Measurements from ENCODE around the gene DBR1. TPM values are rescaled to one million over a fixed set of nuclear protein-coding genes. Genes with fewer than 3 reads are reported as not detected.

DBR1 gene
- polyA plus RNA-seq, result 13.7 TPM
- long read RNA-seq, donor 1, partial matches to known transcripts, result 0 of 1 reads
- long read RNA-seq, donor 1, other reads (novel, unspliced or antisense), result 0 of 1 reads
- long read RNA-seq, donor 2, transcript DBR1-201 (8 exons, 2,666 nt), result major isoform, 10 of 10 reads
- long read RNA-seq, donor 2, partial matches to known transcripts, result 0 of 10 reads
- long read RNA-seq, donor 2, other reads (novel, unspliced or antisense), result 0 of 10 reads
- long read RNA-seq, donor 3, result 0 reads
- long read RNA-seq, donor 4, result 0 reads
- long read RNA-seq, donor 5, partial matches to known transcripts, result 0 of 4 reads
- long read RNA-seq, donor 5, other reads (novel, unspliced or antisense), result 0 of 4 reads
- long read RNA-seq, donor 6, transcript DBR1-201 (8 exons, 2,666 nt), result major isoform, 8 of 8 reads
- long read RNA-seq, donor 6, partial matches to known transcripts, result 0 of 8 reads
- long read RNA-seq, donor 6, other reads (novel, unspliced or antisense), result 0 of 8 reads
- long read RNA-seq, donor 7, partial matches to known transcripts, result 0 of 1 reads
- long read RNA-seq, donor 7, other reads (novel, unspliced or antisense), result 0 of 1 reads
- long read RNA-seq, donor 8, partial matches to known transcripts, result 0 of 4 reads
- long read RNA-seq, donor 8, other reads (novel, unspliced or antisense), result 0 of 4 reads
- long read RNA-seq, donor 9, partial matches to known transcripts, result 0 of 4 reads
- long read RNA-seq, donor 9, other reads (novel, unspliced or antisense), result 0 of 4 reads
- long read RNA-seq, donor 10, transcript DBR1-201 (8 exons, 2,666 nt), result major isoform, 9 of 9 reads
- long read RNA-seq, donor 10, partial matches to known transcripts, result 0 of 9 reads
- long read RNA-seq, donor 10, other reads (novel, unspliced or antisense), result 0 of 9 reads
- long read RNA-seq, donor 11, transcript DBR1-201 (8 exons, 2,666 nt), result major isoform, 6 of 6 reads
- long read RNA-seq, donor 11, partial matches to known transcripts, result 0 of 6 reads
- long read RNA-seq, donor 11, other reads (novel, unspliced or antisense), result 0 of 6 reads

- peaks cover 12% of the 10 kb centered on the region for H3K36me3 ChIP-seq (ENCODE audit: control insufficient read depth, insufficient read depth, low read length)
- 0% methylated on average over 5 of the region's 38 CpGs for WGBS (ENCODE audit: insufficient coverage, low lambda C conversion rate)
Measured at GRCh38 chr3:138174421-138175131, at the start of gene DBR1. Gene DBR1, minus strand, starts transcription at chr3:138174921. Its CDS starts 126 bp downstream, at chr3:138174795.

GRCh38 chr3:138222942-138223287 is 48.2 kb upstream of the DBR1 start:
- Histone ChIP-seq H3K27ac (ENCODE audit: low read length) (no peak overlapping the region), H3K4me3 (ENCODE audit: low read length) (no peak overlapping the region), H3K27me3 (ENCODE audit: control insufficient read depth, insufficient read depth, low read length) (no peaks in the 10 kb centered on the region), H3K9me3 (ENCODE audit: control insufficient read depth, low read depth, low read length) (no peaks in the 10 kb centered on the region), H3K36me3 (ENCODE audit: control insufficient read depth, insufficient read depth, low read length) (peaks cover 38% of the 10 kb centered on the region), H3K4me1 (ENCODE audit: control insufficient read depth, insufficient read depth, low read length) (no peaks in the 10 kb centered on the region)
- DNase-seq, result no peak
- no CpG with 5 or more reads among the region's 2 CpGs for WGBS (ENCODE audit: insufficient coverage, low lambda C conversion rate)

More at GRCh38 chr3:138174421-138175131, at the start of gene DBR1:
- DNase-seq, result peak; percentile 58 to 86
- H3K9me3 ChIP-seq (ENCODE audit: control insufficient read depth, low read depth, low read length), result no peaks in the 10 kb centered on the region
- peak within 1 kb of the TSS; percentile 84 for H3K4me3 ChIP-seq (ENCODE audit: low read length)
- peak within 1 kb of the TSS; percentile 57 for H3K27ac ChIP-seq (ENCODE audit: low read length)
- no peaks in the 10 kb centered on the region for H3K4me1 ChIP-seq (ENCODE audit: control insufficient read depth, insufficient read depth, low read length)
- H3K27me3 ChIP-seq (ENCODE audit: control insufficient read depth, insufficient read depth, low read length), result no peaks in the 10 kb centered on the region

- H3K27ac ChIP-seq (ENCODE audit: low read length), result no peak overlapping the region
- H3K4me3 ChIP-seq (ENCODE audit: low read length), result no peak overlapping the region
- H3K9me3 ChIP-seq (ENCODE audit: control insufficient read depth, low read depth, low read length), result no peaks in the 10 kb centered on the region
- 89% methylated on average over 1 of the region's 2 CpGs for WGBS (ENCODE audit: insufficient coverage, low lambda C conversion rate)
- no peaks in the 10 kb centered on the region for H3K4me1 ChIP-seq (ENCODE audit: control insufficient read depth, insufficient read depth, low read length)
- no peaks in the 10 kb centered on the region for H3K27me3 ChIP-seq (ENCODE audit: control insufficient read depth, insufficient read depth, low read length)
- peaks cover 38% of the 10 kb centered on the region for H3K36me3 ChIP-seq (ENCODE audit: control insufficient read depth, insufficient read depth, low read length)
- no peak for DNase-seq
Measured at GRCh38 chr3:138222131-138222941, 47.6 kb upstream of the DBR1 start.

GRCh38 chr3:138220788-138221187 is 46.1 kb upstream of the DBR1 start:
- Histone ChIP-seq H3K27me3 (ENCODE audit: control insufficient read depth, insufficient read depth, low read length) (no peaks in the 10 kb centered on the region), H3K27ac (ENCODE audit: low read length) (no peak overlapping the region), H3K4me3 (ENCODE audit: low read length) (no peak overlapping the region), H3K4me1 (ENCODE audit: control insufficient read depth, insufficient read depth, low read length) (no peaks in the 10 kb centered on the region), H3K9me3 (ENCODE audit: control insufficient read depth, low read depth, low read length) (no peaks in the 10 kb centered on the region), H3K36me3 (ENCODE audit: control insufficient read depth, insufficient read depth, low read length) (peaks cover 29% of the 10 kb centered on the region)
- DNase-seq, result no peak
- WGBS (ENCODE audit: insufficient coverage, low lambda C conversion rate), result no CpG with 5 or more reads among the region's 4 CpGs

GRCh38 chr3:138220242-138220641 is 45.5 kb upstream of the DBR1 start:
- 100% methylated on average over 1 of the region's 1 CpG for WGBS (ENCODE audit: insufficient coverage, low lambda C conversion rate)
- Histone ChIP-seq H3K27ac (ENCODE audit: low read length) (no peak overlapping the region), H3K9me3 (ENCODE audit: control insufficient read depth, low read depth, low read length) (no peaks in the 10 kb centered on the region), H3K36me3 (ENCODE audit: control insufficient read depth, insufficient read depth, low read length) (peaks cover 23% of the 10 kb centered on the region), H3K4me3 (ENCODE audit: low read length) (no peak overlapping the region), H3K4me1 (ENCODE audit: control insufficient read depth, insufficient read depth, low read length) (no peaks in the 10 kb centered on the region), H3K27me3 (ENCODE audit: control insufficient read depth, insufficient read depth, low read length) (no peaks in the 10 kb centered on the region)
- no peak for DNase-seq

- Histone ChIP-seq H3K4me1 (ENCODE audit: control insufficient read depth, insufficient read depth, low read length) (no peaks in the 10 kb centered on the region), H3K27me3 (ENCODE audit: control insufficient read depth, insufficient read depth, low read length) (no peaks in the 10 kb centered on the region), H3K27ac (ENCODE audit: low read length) (no peak overlapping the region), H3K9me3 (ENCODE audit: control insufficient read depth, low read depth, low read length) (no peaks in the 10 kb centered on the region), H3K4me3 (ENCODE audit: low read length) (no peak overlapping the region), H3K36me3 (ENCODE audit: control insufficient read depth, insufficient read depth, low read length) (peaks cover 13% of the 10 kb centered on the region)
- WGBS (ENCODE audit: insufficient coverage, low lambda C conversion rate), result no CpG with 5 or more reads among the region's 1 CpG
- DNase-seq, result no peak
Measured at GRCh38 chr3:138219255-138219654, 44.5 kb upstream of the DBR1 start.

GRCh38 chr3:138213398-138214085 is 38.8 kb upstream of the DBR1 start:
- no peaks in the 10 kb centered on the region for H3K27me3 ChIP-seq (ENCODE audit: control insufficient read depth, insufficient read depth, low read length)
- no peaks in the 10 kb centered on the region for H3K4me1 ChIP-seq (ENCODE audit: control insufficient read depth, insufficient read depth, low read length)
- no peaks in the 10 kb centered on the region for H3K9me3 ChIP-seq (ENCODE audit: control insufficient read depth, low read depth, low read length)
- 100% methylated on average over 3 of the region's 7 CpGs for WGBS (ENCODE audit: insufficient coverage, low lambda C conversion rate)
- no peak overlapping the region for H3K27ac ChIP-seq (ENCODE audit: low read length)
- H3K36me3 ChIP-seq (ENCODE audit: control insufficient read depth, insufficient read depth, low read length), result peaks cover 8% of the 10 kb centered on the region
- no peak for DNase-seq
- H3K4me3 ChIP-seq (ENCODE audit: low read length), result no peak overlapping the region

- Histone ChIP-seq H3K27me3 (ENCODE audit: control insufficient read depth, insufficient read depth, low read length) (no peaks in the 10 kb centered on the region), H3K27ac (ENCODE audit: low read length) (no peak overlapping the region), H3K9me3 (ENCODE audit: control insufficient read depth, low read depth, low read length) (no peaks in the 10 kb centered on the region), H3K4me3 (ENCODE audit: low read length) (no peak overlapping the region), H3K36me3 (ENCODE audit: control insufficient read depth, insufficient read depth, low read length) (peaks cover 8% of the 10 kb centered on the region), H3K4me1 (ENCODE audit: control insufficient read depth, insufficient read depth, low read length) (no peaks in the 10 kb centered on the region)
- DNase-seq, result no peak
- 100% methylated on average over 1 of the region's 3 CpGs for WGBS (ENCODE audit: insufficient coverage, low lambda C conversion rate)
Measured at GRCh38 chr3:138210528-138210927, 35.8 kb upstream of the DBR1 start.

- no peak for DNase-seq
- no peaks in the 10 kb centered on the region for H3K9me3 ChIP-seq (ENCODE audit: control insufficient read depth, low read depth, low read length)
- WGBS (ENCODE audit: insufficient coverage, low lambda C conversion rate), result no CpG with 5 or more reads among the region's 2 CpGs
- H3K4me3 ChIP-seq (ENCODE audit: low read length), result no peak overlapping the region
- no peaks in the 10 kb centered on the region for H3K4me1 ChIP-seq (ENCODE audit: control insufficient read depth, insufficient read depth, low read length)
- no peak overlapping the region for H3K27ac ChIP-seq (ENCODE audit: low read length)
- H3K27me3 ChIP-seq (ENCODE audit: control insufficient read depth, insufficient read depth, low read length), result no peaks in the 10 kb centered on the region
- H3K36me3 ChIP-seq (ENCODE audit: control insufficient read depth, insufficient read depth, low read length), result peaks cover 12% of the 10 kb centered on the region
Measured at GRCh38 chr3:138206196-138206595, 31.5 kb upstream of the DBR1 start.

Measured in large intestine (tissue), 12 donors.